HG02938 (cell line): ENCODE measurements around the gene NCDN.
"Not testable (repeated sequence)": the region's sequence is repeated elsewhere in the genome, so short reads cannot be mapped to it uniquely, and the experiment has no call there.

Experiments
- ATAC-seq: cut with Tn5 transposase; IDR thresholded peaks from one replicate; pipeline ENCODE4 v1.9.1; 2021; ENCODE audit warnings: mild to moderate bottlenecking, moderate library complexity; ENCODE audit not compliant: unreplicated experiment

The NCDN gene

GRCh38 chr1:35568975-35569395 is 11.4 kb downstream of the NCDN start:
- ATAC-seq: no peak

- no peak for ATAC-seq
Measured at GRCh38 chr1:35569936-35570335, 12.3 kb downstream of the NCDN start.

- ATAC-seq: no peak
Measured at GRCh38 chr1:35570589-35571137, 13.1 kb downstream of the NCDN start.

- no peak for ATAC-seq
Measured at GRCh38 chr1:35571263-35571662, 13.7 kb downstream of the NCDN start.

GRCh38 chr1:35572296-35572695 is 14.7 kb downstream of the NCDN start:
- no peak for ATAC-seq

- ATAC-seq: no peak
Measured at GRCh38 chr1:35573198-35574124, 15.9 kb downstream of the NCDN start, which contains the start of gene TFAP2E. Gene TFAP2E, plus strand, starts transcription at chr1:35573314. Its CDS starts 264 bp downstream, at chr1:35573578.

- ATAC-seq: no peak
Measured at GRCh38 chr1:35574125-35574654, 16.6 kb downstream of the NCDN start.

- ATAC-seq: no peak
Measured at GRCh38 chr1:35574655-35575415, 17.2 kb downstream of the NCDN start.

- no peak for ATAC-seq
Measured at GRCh38 chr1:35575416-35575958, 17.9 kb downstream of the NCDN start.

- ATAC-seq: no peak
Measured at GRCh38 chr1:35576061-35576765, 18.6 kb downstream of the NCDN start.

- not testable (repeated sequence) for ATAC-seq
Measured at GRCh38 chr1:35576766-35577070, 19.1 kb downstream of the NCDN start.

GRCh38 chr1:35577071-35577998 is 19.7 kb downstream of the NCDN start:
- ATAC-seq: no peak

- ATAC-seq: no peak
Measured at GRCh38 chr1:35580949-35581388, 23.4 kb downstream of the NCDN start.

- not testable (repeated sequence) for ATAC-seq
Measured at GRCh38 chr1:35581621-35582020, 24.0 kb downstream of the NCDN start.

- ATAC-seq: no peak
Measured at GRCh38 chr1:35585281-35585680, 27.7 kb downstream of the NCDN start.

- ATAC-seq: not testable (repeated sequence)
Measured at GRCh38 chr1:35585805-35586204, 28.2 kb downstream of the NCDN start.

GRCh38 chr1:35586808-35587207 is 29.2 kb downstream of the NCDN start:
- ATAC-seq: no peak

- no peak for ATAC-seq
Measured at GRCh38 chr1:35587736-35588135, 30.1 kb downstream of the NCDN start.

- ATAC-seq: no peak
Measured at GRCh38 chr1:35588197-35588910, 30.8 kb downstream of the NCDN start.
